ENCODE measurements around the gene IL20RA.
A peak's percentile ranks its signal among the peaks of the same experiment; 100 is the strongest.
"Not testable (repeated sequence)": the region's sequence is repeated elsewhere in the genome, so short reads cannot be mapped to it uniquely, and the experiment has no call there.

Gene IL20RA

DNA sequence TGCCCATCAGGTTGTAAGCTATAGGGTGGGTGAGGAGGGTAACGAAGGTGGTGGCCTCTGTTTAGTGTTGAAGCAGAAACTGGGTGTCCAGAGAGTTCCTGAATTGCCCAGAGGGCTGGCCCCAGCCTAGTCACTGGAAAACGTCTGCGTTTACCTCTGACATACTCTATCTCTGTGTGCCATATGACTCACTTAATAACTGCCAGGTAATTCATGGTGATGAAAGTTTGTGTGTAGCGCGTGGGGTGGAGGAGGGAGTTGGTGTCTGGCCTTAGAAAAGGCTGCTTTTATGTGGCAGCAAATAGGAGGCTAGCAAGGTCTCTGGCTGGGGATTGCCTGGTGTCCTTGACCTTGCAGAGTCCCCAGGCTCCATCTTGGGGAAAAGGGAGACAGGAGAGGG lies 75.3 kb downstream of the IL20RA start:
- no peak for DNase-seq (ENCODE audit: low read depth)

DNA sequence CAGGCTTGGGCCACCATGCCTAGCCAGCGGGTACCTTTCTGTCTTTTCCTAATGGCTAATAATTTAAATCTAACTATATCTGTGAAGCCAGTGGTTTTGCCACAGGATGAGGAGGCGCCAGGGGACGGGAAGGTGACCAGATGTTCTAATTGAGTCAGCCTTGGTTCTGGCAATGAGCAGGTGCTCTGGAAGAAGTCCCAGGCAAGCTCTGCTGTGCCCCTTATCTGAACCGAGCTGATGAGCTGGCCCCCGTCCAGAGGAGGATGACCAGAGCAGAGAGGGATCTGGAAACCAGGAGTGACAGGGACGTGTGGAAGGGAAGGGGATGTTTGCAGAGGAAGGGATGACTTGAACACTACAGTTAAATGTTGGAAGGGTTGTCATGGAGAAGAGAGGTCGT lies 75.9 kb downstream of the IL20RA start:
- no peak for DNase-seq (ENCODE audit: low read depth)

DNA sequence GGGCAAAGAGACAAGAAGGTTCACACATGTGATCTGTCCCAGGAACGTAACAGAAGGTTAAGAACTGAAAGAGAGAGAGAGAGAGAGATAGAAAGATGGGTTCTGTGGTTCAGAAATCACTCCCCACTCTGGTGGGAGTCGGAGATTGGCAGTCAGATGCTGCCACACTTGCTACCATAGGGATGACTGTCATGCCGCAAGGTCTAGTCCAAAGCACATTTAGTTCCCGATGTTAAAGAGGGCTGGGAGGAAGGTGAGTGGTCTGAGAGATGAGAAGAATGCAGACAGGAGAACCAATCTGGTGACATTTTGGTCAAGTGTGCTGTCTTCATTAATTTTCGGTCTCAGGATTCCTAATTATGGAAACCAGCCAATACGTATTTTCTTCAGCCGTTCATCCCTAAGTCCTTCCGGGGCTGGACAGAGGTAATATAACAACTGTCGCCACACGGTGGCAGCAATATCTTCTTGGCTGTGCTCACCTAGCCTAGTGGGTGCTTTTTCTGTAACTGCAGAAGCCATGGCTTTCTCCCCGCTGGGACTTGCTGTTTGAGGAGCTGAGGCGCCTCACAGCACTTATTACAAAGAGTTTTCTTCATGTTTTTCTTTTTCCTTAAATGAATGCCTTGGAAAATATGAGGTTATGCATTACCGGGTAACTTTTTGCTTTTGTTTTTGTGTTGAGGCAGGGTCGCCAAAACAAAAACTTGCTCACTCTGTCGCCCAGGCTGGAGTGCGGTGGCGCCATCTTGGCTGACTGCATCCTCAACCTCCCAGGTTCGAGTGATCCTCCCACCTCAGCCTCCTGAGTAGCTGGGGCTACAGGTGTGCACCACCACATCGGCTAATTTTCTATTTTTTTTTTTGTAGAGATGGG lies 76.7 kb downstream of the IL20RA start:
- peak; percentile 16 for DNase-seq (ENCODE audit: low read depth)

DNA sequence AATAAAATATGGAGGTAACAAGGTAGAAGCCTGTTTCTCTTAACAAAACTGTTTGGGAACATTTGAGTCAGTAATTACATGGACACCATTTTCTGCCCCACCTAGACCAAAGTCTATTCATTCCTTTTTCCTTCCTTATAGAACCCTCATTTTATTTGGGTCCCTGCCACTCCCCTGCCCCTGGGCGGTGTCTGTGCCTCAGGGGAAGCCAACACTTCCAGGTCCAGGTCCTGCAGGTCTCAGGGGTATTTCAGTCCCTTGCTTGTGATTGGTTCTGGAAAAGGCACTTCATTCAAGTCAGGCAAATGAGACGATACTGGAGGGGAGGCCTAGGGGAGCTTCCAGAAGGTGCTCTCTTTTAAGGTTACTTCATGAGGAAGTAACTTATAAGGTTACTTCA lies 80.4 kb downstream of the IL20RA start:
- DNase-seq (ENCODE audit: low read depth) = no peak

DNA sequence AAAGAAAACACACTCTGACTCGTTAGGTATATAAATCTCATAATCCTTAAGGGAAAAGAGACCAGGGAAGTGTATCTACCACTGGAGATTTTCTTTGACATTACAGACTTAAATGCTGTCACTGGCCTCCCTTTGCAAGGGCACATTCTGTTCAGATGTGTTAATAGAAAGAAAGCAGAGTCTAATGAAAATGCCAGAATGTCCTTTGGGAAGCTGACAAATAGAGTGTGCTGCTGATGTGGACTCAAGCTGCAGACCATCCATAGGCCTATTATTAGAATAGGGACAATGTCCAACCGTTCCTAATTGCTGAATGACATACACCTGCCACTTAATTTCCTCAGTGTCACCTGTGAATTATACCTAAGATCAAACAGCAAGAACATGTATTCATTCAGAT lies 81.5 kb downstream of the IL20RA start:
- DNase-seq (ENCODE audit: low read depth) = no peak

DNA sequence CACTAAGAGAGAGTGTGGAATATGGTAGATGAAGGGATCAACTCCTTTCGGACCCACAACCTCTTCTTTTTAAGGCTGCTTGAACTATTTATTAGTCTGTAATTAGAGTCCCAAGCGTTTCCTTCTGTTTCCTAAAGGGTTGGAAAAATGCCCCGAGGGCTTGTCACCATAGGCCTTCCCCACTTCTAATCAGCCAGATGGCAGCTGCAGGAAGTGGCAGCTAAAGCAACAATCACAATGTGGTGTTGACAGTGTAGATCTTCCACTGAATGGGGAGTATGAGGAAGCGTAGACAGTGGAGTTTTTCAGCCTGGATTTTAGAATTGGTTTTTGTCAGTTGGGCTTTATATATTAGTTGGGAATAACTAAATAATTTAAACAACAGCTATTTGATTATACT lies 82.1 kb downstream of the IL20RA start:
- no peak for DNase-seq (ENCODE audit: low read depth)

DNA sequence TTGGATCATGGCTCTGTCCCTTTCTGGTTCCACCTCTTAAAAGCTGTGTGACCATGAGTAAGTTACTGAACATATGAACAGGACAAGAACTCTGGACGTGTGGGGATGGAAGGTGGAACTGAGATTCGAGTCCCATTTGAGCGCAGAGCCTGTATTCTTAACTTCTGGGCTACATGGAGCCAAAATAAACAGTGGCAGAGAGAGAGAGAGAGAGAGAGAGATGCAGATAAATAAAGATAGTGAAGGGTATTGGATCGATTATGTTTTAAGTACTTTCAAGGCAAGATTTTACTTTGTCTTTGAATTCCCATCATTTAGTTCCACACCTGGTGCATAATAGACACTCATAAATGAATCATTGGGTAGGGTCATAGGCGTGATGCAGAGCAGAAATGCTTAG lies 82.9 kb downstream of the IL20RA start:
- no peak for DNase-seq (ENCODE audit: low read depth)

DNA sequence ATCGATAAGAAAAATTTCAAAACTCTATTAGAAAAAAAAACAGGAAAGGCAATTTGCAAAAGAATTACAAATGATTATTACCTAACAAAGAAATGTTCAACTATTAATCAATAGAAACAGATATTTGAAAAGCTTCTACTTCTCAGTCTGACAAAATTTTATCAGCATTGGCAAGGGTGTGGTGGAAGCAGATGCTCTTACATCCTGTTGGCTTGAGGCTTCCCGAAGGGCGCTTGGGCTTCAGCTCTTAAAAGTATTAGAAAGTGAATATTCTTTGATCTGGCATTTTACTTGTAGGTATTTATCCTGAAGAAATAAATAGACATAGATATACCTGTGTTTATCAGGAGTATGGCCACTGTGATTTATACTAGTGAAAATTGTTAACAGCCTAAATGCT lies 84.0 kb downstream of the IL20RA start:
- no peak for DNase-seq (ENCODE audit: low read depth)

DNA sequence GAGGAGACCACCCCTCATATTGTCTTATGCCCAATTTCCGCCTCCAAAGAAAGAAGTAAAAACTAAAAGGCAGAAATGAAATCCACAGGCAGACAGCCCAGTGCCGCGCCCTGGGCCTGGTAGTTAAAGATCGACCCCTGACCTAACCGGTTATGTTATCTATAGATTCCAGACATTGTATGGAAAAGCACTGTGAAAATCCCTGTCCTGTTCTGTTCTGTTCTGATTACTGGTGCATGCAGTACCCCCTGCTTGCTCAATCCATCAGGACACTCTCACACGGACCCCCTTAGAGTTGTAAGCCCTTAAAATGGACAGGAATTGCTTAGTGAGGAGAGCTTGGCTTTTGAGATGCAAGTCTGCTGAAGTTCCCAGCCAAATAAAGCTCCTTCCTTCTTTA lies 84.8 kb downstream of the IL20RA start:
- not testable (repeated sequence) for DNase-seq (ENCODE audit: low read depth)

DNA sequence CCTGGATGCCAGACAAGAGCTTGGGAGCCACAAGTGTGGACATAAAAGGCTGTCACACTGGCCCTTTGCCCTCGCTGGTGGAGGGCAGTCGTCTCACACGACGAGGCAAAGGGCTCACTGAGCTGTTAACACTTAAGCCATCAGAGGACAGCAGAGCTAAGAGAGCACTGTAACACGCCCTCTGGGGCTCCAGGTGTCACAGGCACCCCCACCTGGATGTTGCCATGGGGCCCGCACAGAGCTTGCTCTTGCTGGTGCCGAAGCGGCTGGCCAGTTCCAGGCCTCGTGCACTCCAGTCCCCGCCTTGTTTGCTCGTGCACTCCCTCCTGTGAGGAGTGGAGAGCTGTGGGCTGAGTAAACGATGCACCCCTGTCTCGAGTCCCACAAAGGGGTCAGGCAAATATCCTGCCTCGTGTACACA lies 85.3 kb downstream of the IL20RA start:
- DNase-seq (ENCODE audit: low read depth) = no peak

DNA sequence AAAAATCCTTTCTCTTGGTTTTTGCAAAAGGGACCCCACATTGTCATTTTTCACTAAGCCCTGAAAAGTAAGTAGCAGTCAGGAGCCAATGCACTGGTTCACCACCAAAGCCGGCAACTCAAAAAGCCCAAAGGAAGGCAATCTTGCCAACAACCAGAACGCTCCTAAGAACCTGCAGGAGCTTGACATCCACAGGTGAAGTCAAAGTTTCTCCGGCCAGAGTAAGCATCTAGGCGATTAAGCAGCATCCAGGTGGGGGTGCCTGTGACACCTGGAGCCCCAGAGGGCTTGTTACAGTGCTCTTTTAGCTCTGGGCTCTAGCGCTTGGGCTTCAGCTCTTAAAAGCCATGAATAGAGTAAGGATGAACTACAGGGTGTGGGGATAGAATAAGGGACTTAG lies 86.6 kb downstream of the IL20RA start:
- DNase-seq (ENCODE audit: low read depth) = no peak

DNA sequence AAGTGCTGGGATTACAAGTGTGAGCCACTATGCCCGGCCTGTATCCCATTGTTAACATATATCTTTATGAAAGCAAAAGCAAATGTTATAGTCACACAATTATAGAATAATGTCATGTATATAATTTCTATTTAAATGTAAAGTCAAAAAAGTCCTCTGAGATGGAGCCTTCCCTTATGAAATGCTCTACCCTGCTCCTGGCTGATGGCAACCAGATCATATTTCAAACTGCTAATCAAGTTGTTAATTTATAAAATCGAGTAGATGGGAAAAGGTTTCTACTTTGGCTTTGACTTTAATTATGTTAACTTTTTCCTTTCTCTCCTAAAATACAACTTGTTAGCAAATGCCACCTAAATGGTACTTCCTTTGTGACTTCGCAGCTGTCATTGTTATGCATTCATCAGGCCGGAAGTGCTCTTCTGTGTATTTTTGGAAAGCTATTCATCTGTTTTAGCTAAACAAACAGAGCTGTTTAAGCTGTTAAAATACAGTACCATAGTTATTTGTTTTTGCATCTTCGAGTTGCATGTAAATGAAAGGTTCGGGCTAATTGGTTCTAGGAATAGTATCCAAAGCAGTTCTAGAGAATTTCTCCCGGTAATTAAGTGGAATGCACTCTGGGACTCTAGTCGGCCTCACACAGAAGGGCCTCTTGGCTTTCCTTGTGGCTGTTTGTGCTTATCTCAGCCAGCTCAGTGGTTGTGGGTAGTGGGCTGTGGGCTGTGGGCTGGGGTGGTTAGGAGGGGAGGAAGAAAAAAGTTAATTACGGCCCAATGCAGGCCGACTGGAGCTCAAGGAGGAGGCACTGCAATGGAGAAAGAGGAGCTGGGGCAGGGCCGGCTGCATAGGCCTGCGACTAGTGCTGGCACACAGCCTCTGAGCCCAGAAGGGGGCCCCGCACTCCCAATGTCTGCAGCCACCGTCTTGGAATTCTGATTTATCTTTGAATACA lies 87.9 kb downstream of the IL20RA start:
- DNase-seq (ENCODE audit: low read depth) = no peak

DNA sequence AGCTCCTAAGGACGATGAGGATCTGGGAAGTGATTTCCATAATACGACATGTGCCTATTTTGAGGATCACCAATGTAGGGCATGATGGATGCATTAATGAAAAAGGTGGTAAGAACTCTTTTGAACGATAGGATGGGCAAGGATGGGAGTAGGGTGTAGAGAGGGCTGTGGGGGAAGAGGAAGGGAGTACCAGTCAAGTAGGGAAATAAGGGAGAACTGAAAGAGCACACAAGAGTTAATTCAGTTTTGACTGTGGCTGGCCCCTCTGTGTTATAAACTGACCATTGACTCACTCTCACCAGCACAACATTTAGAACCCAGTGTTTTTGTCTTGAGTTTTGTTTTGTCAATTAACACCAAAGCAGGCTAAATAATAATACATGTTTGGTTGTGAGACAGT lies 89.6 kb downstream of the IL20RA start:
- no peak for DNase-seq (ENCODE audit: low read depth)

DNA sequence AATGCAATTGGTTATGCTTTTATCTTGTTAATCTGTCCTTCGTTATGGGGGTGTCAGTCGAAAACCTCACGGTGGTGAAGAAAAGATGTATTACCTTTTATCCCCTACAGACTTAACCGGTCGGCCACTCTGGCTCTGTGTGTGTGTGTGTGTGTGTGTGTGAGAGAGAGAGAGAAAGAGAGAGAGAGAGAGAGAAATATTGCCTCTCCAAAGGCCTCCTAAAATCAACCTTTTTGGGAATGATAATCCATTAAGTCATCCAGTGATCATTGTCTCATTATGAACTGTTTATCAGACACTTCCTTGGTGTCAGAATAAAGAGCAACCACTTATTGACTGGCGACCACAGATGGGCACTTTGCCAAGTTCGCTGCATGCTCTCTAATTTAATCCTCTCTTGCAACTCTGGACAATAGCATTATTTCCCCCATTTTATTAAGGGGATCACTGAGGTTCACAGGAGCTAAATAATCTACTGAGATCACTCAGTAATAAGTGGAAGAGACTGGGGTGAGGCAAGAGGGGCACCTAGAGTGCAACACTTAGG lies 92.0 kb downstream of the IL20RA start:
- no peak for DNase-seq (ENCODE audit: low read depth)

DNA sequence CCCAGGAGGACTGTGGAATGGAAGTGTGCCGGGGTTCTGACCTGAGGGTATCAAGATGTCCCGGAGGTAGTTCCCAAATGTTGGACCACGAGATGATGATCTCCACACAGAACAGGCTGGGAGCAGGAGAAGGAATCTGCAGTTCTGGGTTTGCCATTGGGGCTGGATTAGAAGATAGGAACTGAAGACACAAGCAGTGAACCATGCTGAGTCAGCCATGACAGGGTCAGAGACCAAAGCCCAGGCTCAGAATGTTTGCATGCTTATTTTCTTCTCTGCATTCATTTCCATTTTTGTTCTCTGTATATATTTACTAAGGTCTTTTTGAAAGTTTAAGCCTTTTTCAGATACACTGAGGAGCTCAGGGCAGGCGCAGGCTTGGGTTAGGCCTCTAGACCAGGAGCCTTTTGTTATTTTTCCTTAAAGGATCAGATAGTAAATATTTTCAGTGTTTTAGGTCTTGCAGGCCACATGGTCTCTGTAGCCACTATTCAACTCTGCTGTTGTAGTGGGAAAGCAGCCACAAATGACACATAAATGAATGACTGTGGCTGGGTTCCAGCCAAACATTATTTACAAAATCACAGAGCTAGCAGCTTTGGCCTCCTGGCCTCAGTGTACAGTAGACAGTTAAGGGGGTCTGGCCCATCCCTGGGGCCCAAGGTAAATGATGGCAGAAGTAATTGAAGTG lies 94.2 kb downstream of the IL20RA start:
- DNase-seq (ENCODE audit: low read depth) = no peak
